GM23338 (cell line): ENCODE data around the gene MED12L. TPM values are rescaled to one million over a fixed set of nuclear protein-coding genes. Genes with fewer than 3 reads are reported as not detected.

ENCODE experiments used
- ATAC-seq: fragments of 200-7000 bp; cut with Tn5 transposase; 3 replicates; pipeline ENCODE4 v1.9.1; 2020
- DNase-seq: peaks from one replicate; pipeline ENCODE4 v3.0.0-alpha.2; 2015; ENCODE audit warnings: low spot score
- H2AFZ ChIP-seq: fragments of 200-600 bp; sonication (generic); 2 replicates; pipeline ENCODE4 v1.8.0; 2016; ENCODE audit warnings: antibody characterized with exemption, mild to moderate bottlenecking, moderate library complexity
- H3F3A ChIP-seq: fragments of 200-600 bp; sonication (generic); replicated peaks from 2 replicates; pipeline ENCODE4 v1.8.0; 2017; ENCODE audit warnings: antibody characterized with exemption, mixed run types, low read depth
- H3K27ac ChIP-seq: fragments of 200-600 bp; sonication (generic); 2 replicates; pipeline ENCODE4 v1.6.1; 2016; ENCODE audit warnings: low read depth
- H3K27me3 ChIP-seq: fragments of 200-600 bp; sonication (generic); 2 replicates; pipeline ENCODE4 v1.8.0; 2016; ENCODE audit warnings: mild to moderate bottlenecking, mixed run types, moderate library complexity; ENCODE audit not compliant: insufficient read depth
- H3K36me3 ChIP-seq: fragments of 200-600 bp; sonication (generic); 2 replicates; pipeline ENCODE4 v1.8.0; 2016; ENCODE audit warnings: mild to moderate bottlenecking; ENCODE audit not compliant: insufficient read depth
- H3K4me1 ChIP-seq: fragments of 200-600 bp; sonication (generic); 2 replicates; pipeline ENCODE4 v1.8.0; 2016; ENCODE audit warnings: mild to moderate bottlenecking, moderate library complexity; ENCODE audit not compliant: insufficient read depth
- H3K4me2 ChIP-seq: fragments of 200-600 bp; sonication (generic); 2 replicates; pipeline ENCODE4 v1.7.1; 2017; ENCODE audit warnings: mixed run types
- H3K4me3 ChIP-seq: fragments of 200-600 bp; sonication (generic); 2 replicates; pipeline ENCODE4 v1.6.1; 2016; ENCODE audit warnings: mixed run types
- H3K79me2 ChIP-seq: fragments of 200-600 bp; sonication (generic); replicated peaks from 2 replicates; pipeline ENCODE4 v1.8.0; 2017; ENCODE audit warnings: mild to moderate bottlenecking; ENCODE audit not compliant: insufficient read depth
- H3K9me2 ChIP-seq: fragments of 200-600 bp; sonication (generic); 2 replicates; pipeline ENCODE4 v1.8.0; 2017; ENCODE audit not compliant: insufficient read depth
- H4K20me1 ChIP-seq: fragments of 200-600 bp; sonication (generic); replicated peaks from 2 replicates; pipeline ENCODE4 v1.8.0; 2017; ENCODE audit warnings: mild to moderate bottlenecking; ENCODE audit not compliant: insufficient read depth
- H3K27ac Mint-ChIP-seq: 2 replicates; pipeline ENCODE4 v1.8.0; 2020; ENCODE audit warnings: inconsistent platforms, mild to moderate bottlenecking, moderate library complexity, mixed read lengths
- H3K27me3 Mint-ChIP-seq: 3 replicates; pipeline ENCODE4 v1.8.0; 2022; ENCODE audit warnings: low read depth, mild to moderate bottlenecking, moderate library complexity, mixed read lengths, inconsistent platforms; ENCODE audit not compliant: insufficient read depth, poor library complexity
- H3K36me3 Mint-ChIP-seq: 3 replicates; pipeline ENCODE4 v1.8.0; 2021; ENCODE audit warnings: low read depth, mild to moderate bottlenecking, inconsistent platforms, moderate library complexity, mixed read lengths
- H3K4me1 Mint-ChIP-seq: 3 replicates; pipeline ENCODE4 v1.8.0; 2020; ENCODE audit warnings: mild to moderate bottlenecking, inconsistent platforms, mixed read lengths
- H3K4me3 Mint-ChIP-seq: 3 replicates; pipeline ENCODE4 v1.8.0; 2021; ENCODE audit warnings: moderate library complexity, mild to moderate bottlenecking, inconsistent platforms, mixed read lengths
- H3K9me3 Mint-ChIP-seq: 3 replicates; pipeline ENCODE4 v1.8.0; 2020; ENCODE audit warnings: moderate library complexity, mild to moderate bottlenecking, inconsistent platforms, mixed read lengths
- CREB1 ChIP-seq: fragments of 250-450 bp; sonication (Bioruptor Pico); IDR thresholded peaks from 2 replicates; pipeline ENCODE4 v1.5.0; 2020; ENCODE audit warnings: low read depth, mild to moderate bottlenecking, moderate library complexity
- EZH2 ChIP-seq: fragments of 200-600 bp; sonication (generic); IDR thresholded peaks from one replicate; pipeline ENCODE4 v1.8.0; 2017; ENCODE audit warnings: antibody characterized with exemption, mild to moderate bottlenecking, low read depth; ENCODE audit not compliant: unreplicated experiment
- JUNB ChIP-seq: IDR thresholded peaks from one replicate; pipeline ENCODE4 v1.6.1; 2016; ENCODE audit warnings: antibody characterized with exemption; ENCODE audit not compliant: unreplicated experiment
- NANOG ChIP-seq: IDR thresholded peaks from 2 replicates; pipeline ENCODE4 v1.6.1; 2016; ENCODE audit warnings: antibody characterized with exemption, borderline replicate concordance
- STAT1 ChIP-seq: IDR thresholded peaks from one replicate; pipeline ENCODE4 v1.6.1; 2016; ENCODE audit warnings: antibody characterized with exemption; ENCODE audit not compliant: unreplicated experiment
- ZNF114 ChIP-seq: fragments of 250-450 bp; sonication (Bioruptor Pico); IDR thresholded peaks from 2 replicates; pipeline ENCODE4 v1.5.0; 2020; ENCODE audit warnings: mild to moderate bottlenecking, moderate library complexity
- ZNF331 ChIP-seq: fragments of 250-450 bp; sonication (Bioruptor Pico); IDR thresholded peaks from 2 replicates; pipeline ENCODE4 v1.5.0; 2020; ENCODE audit warnings: low read depth, mild to moderate bottlenecking, moderate library complexity
- polyA plus RNA-seq: library from polyadenylated mRNA; unstranded; fragments of >200 nt; fragmentation: Nextera tagmentation; extraction: Ambion mirVana; gene quantifications from 2 replicates; pipeline ENCODE4 v1.2.1, GENCODE V29; 2016
- total RNA-seq: library from RNA; depleted of rRNA; stranded (reverse); fragments of >200 nt; shearing (Covaris generic); gene quantifications from 2 replicates; pipeline ENCODE4 v1.2.3, GENCODE V29; 2014
- TF ChIP-seq, protein P1 (sequence below): fragments of 250-450 bp; sonication (Bioruptor Pico); IDR thresholded peaks from 2 replicates; pipeline ENCODE4 v1.5.0; 2020; ENCODE audit warnings: mild to moderate bottlenecking, moderate library complexity
- TF ChIP-seq, protein P2 (sequence below): IDR thresholded peaks from one replicate; pipeline ENCODE4 v1.6.1; 2018; ENCODE audit warnings: antibody characterized with exemption; ENCODE audit not compliant: unreplicated experiment
- TF ChIP-seq, protein P3 (sequence below): IDR thresholded peaks from 2 replicates; pipeline ENCODE4 v1.6.1; 2016; ENCODE audit warnings: antibody characterized with exemption
- TF ChIP-seq, protein P4 (sequence below), 2 experiments: fragments of 200-600 bp in 1 of 2; sonication (generic) in 1 of 2; conservative IDR thresholded peaks; 2 replicates each; pipeline versions ENCODE4 v1.5.1 to v1.6.1; 2016 to 2017; ENCODE audit warnings: antibody characterized with exemption in 2 of 2, low read depth in 2 of 2, mild to moderate bottlenecking in 2 of 2, moderate library complexity in 1 of 2

Gene MED12L
- total and polyA plus RNA-seq, 2 experiments from 2014 or later = 5.7 to 25.0 TPM

DNA sequence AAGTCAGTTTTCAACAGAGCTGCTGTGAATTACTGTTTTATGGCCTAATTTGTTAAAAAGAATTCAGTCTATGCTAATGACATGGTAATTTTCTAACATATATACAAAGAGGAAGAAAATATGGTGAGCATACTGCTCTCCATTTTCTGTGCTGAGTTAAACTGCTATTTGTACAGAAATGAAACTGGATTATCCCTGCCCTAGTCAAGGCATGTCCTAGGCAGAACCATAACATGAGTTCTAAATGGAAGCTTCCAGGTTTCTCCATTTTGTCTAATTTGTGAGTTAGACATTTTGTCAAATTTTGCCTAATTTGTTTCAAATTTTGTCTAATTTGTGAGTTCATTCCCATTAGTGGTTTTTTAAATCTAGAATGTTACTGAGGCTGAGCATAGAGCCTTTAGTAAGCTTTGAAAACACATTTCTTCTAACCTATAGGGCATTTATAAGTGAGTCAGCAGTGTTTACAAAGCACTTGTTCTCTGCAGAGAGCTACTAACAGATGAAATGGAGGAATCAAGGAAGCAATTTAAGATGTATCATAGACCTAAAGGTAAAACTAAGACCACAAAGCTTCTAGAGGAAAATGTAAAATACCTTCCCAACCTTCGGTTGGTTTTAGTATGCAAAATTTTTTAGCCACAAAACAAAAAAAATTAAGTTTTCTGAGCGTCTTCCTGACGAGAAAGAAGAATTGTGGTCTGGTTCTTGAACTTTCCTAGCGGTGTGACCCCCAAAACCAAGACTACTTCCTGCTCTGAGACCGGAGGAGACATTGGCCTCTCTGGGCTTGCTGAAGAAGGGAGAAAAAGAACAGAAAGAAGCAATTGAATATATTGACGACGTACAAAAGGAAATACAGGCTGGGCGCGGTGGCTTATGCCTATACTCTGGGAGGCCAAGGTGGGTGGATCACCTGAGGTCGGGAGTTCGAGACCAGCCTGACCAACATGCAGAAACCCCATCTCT, 183.1 kb downstream of the MED12L start:
- no peaks in the 10 kb centered on the region for H3K9me3 Mint-ChIP-seq
- ATAC-seq = no peak
- no peaks in the 10 kb centered on the region for H3K27me3 Mint-ChIP-seq
- no peak for TF ChIP-seq NANOG
- TF ChIP-seq, protein P1, sequence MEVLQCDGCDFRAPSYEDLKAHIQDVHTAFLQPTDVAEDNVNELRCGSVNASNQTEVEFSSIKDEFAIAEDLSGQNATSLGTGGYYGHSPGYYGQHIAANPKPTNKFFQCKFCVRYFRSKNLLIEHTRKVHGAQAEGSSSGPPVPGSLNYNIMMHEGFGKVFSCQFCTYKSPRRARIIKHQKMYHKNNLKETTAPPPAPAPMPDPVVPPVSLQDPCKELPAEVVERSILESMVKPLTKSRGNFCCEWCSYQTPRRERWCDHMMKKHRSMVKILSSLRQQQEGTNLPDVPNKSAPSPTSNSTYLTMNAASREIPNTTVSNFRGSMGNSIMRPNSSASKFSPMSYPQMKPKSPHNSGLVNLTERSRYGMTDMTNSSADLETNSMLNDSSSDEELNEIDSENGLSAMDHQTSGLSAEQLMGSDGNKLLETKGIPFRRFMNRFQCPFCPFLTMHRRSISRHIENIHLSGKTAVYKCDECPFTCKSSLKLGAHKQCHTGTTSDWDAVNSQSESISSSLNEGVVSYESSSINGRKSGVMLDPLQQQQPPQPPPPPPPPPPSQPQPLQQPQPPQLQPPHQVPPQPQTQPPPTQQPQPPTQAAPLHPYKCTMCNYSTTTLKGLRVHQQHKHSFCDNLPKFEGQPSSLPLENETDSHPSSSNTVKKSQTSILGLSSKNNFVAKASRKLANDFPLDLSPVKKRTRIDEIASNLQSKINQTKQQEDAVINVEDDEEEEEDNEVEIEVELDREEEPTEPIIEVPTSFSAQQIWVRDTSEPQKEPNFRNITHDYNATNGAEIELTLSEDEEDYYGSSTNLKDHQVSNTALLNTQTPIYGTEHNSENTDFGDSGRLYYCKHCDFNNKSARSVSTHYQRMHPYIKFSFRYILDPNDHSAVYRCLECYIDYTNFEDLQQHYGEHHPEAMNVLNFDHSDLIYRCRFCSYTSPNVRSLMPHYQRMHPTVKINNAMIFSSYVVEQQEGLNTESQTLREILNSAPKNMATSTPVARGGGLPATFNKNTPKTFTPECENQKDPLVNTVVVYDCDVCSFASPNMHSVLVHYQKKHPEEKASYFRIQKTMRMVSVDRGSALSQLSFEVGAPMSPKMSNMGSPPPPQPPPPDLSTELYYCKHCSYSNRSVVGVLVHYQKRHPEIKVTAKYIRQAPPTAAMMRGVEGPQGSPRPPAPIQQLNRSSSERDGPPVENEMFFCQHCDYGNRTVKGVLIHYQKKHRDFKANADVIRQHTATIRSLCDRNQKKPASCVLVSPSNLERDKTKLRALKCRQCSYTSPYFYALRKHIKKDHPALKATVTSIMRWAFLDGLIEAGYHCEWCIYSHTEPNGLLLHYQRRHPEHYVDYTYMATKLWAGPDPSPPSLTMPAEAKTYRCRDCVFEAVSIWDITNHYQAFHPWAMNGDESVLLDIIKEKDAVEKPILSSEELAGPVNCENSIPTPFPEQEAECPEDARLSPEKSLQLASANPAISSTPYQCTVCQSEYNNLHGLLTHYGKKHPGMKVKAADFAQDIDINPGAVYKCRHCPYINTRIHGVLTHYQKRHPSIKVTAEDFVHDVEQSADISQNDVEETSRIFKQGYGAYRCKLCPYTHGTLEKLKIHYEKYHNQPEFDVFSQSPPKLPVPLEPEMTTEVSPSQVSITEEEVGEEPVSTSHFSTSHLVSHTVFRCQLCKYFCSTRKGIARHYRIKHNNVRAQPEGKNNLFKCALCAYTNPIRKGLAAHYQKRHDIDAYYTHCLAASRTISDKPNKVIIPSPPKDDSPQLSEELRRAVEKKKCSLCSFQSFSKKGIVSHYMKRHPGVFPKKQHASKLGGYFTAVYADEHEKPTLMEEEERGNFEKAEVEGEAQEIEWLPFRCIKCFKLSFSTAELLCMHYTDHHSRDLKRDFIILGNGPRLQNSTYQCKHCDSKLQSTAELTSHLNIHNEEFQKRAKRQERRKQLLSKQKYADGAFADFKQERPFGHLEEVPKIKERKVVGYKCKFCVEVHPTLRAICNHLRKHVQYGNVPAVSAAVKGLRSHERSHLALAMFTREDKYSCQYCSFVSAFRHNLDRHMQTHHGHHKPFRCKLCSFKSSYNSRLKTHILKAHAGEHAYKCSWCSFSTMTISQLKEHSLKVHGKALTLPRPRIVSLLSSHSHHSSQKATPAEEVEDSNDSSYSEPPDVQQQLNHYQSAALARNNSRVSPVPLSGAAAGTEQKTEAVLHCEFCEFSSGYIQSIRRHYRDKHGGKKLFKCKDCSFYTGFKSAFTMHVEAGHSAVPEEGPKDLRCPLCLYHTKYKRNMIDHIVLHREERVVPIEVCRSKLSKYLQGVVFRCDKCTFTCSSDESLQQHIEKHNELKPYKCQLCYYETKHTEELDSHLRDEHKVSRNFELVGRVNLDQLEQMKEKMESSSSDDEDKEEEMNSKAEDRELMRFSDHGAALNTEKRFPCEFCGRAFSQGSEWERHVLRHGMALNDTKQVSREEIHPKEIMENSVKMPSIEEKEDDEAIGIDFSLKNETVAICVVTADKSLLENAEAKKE (CRISPR knock-in tag) = no peak
- TF ChIP-seq, protein P2, sequence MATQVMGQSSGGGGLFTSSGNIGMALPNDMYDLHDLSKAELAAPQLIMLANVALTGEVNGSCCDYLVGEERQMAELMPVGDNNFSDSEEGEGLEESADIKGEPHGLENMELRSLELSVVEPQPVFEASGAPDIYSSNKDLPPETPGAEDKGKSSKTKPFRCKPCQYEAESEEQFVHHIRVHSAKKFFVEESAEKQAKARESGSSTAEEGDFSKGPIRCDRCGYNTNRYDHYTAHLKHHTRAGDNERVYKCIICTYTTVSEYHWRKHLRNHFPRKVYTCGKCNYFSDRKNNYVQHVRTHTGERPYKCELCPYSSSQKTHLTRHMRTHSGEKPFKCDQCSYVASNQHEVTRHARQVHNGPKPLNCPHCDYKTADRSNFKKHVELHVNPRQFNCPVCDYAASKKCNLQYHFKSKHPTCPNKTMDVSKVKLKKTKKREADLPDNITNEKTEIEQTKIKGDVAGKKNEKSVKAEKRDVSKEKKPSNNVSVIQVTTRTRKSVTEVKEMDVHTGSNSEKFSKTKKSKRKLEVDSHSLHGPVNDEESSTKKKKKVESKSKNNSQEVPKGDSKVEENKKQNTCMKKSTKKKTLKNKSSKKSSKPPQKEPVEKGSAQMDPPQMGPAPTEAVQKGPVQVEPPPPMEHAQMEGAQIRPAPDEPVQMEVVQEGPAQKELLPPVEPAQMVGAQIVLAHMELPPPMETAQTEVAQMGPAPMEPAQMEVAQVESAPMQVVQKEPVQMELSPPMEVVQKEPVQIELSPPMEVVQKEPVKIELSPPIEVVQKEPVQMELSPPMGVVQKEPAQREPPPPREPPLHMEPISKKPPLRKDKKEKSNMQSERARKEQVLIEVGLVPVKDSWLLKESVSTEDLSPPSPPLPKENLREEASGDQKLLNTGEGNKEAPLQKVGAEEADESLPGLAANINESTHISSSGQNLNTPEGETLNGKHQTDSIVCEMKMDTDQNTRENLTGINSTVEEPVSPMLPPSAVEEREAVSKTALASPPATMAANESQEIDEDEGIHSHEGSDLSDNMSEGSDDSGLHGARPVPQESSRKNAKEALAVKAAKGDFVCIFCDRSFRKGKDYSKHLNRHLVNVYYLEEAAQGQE = no peak
- TF ChIP-seq, protein P3, sequence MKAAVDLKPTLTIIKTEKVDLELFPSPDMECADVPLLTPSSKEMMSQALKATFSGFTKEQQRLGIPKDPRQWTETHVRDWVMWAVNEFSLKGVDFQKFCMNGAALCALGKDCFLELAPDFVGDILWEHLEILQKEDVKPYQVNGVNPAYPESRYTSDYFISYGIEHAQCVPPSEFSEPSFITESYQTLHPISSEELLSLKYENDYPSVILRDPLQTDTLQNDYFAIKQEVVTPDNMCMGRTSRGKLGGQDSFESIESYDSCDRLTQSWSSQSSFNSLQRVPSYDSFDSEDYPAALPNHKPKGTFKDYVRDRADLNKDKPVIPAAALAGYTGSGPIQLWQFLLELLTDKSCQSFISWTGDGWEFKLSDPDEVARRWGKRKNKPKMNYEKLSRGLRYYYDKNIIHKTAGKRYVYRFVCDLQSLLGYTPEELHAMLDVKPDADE = no peak
- no peak for TF ChIP-seq EZH2
- no peak for TF ChIP-seq ZNF114 (CRISPR knock-in tag)
- TF ChIP-seq STAT1 = no peak
- no peak for TF ChIP-seq JUNB
- no peak for TF ChIP-seq ZNF331 (CRISPR knock-in tag)
- TF ChIP-seq CREB1 (CRISPR knock-in tag) = no peak
- TF ChIP-seq, protein P4, sequence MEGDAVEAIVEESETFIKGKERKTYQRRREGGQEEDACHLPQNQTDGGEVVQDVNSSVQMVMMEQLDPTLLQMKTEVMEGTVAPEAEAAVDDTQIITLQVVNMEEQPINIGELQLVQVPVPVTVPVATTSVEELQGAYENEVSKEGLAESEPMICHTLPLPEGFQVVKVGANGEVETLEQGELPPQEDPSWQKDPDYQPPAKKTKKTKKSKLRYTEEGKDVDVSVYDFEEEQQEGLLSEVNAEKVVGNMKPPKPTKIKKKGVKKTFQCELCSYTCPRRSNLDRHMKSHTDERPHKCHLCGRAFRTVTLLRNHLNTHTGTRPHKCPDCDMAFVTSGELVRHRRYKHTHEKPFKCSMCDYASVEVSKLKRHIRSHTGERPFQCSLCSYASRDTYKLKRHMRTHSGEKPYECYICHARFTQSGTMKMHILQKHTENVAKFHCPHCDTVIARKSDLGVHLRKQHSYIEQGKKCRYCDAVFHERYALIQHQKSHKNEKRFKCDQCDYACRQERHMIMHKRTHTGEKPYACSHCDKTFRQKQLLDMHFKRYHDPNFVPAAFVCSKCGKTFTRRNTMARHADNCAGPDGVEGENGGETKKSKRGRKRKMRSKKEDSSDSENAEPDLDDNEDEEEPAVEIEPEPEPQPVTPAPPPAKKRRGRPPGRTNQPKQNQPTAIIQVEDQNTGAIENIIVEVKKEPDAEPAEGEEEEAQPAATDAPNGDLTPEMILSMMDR (conservative IDR thresholded peaks at IDR 0.05; ENCODE audit: low read depth in 2 of 2) = no peak
- Histone ChIP-seq H3K27me3 (no peaks in the 10 kb centered on the region), H3F3A (no peaks in the 10 kb centered on the region), H3K4me2 (no peak overlapping the region), H4K20me1 (no peaks in the 10 kb centered on the region; the same call in 1 of the 2 replicates), H3K36me3 (no peaks in the 10 kb centered on the region), H3K4me1 (peaks cover 22% of the 10 kb centered on the region), H2AFZ (no peak overlapping the region), H3K9me2 (no peaks in the 10 kb centered on the region), H3K79me2 (no peaks in the 10 kb centered on the region), H3K27ac (no peak overlapping the region), H3K4me3 (no peak overlapping the region)
- no peak for DNase-seq
- H3K36me3 Mint-ChIP-seq = peaks cover 3% of the 10 kb centered on the region; the same call in 1 of the 3 replicates
- peak overlapping the region; percentile 72; the same call in 1 of the 2 replicates for H3K27ac Mint-ChIP-seq
- H3K4me3 Mint-ChIP-seq = no peak overlapping the region
- peaks cover 31% of the 10 kb centered on the region for H3K4me1 Mint-ChIP-seq
